T-helper 1 cell treated with Interleukin-12 subunit alpha and Interleukin-12 subunit beta and Interleukin-4 antibody, amounts not matched to agents 30 ng/mL and 1 ng/mL, for 36 hours (primary cell): Measurements from ENCODE around the gene HES7. TPM values are rescaled to one million over a fixed set of nuclear protein-coding genes. Genes with fewer than 3 reads are reported as not detected.

ENCODE experiments used
- intact Hi-C: fragments of 100-400 bp; cut with micrococcal nuclease; formaldehyde crosslinking; loops from one replicate; pipeline ENCODE4 v1.15.1; 2024
- total RNA-seq: library from RNA; stranded (reverse); gene quantifications from 2 replicates; pipeline ENCODE4 v1.2.3, GENCODE V29; 2022

HES7 gene
- total RNA-seq, 1 donor from 2014 or later, result 1.2 TPM

- intact Hi-C loops, result no loop called here
These were observed 20.7 kb upstream of the HES7 start for GRCh38 chr17:8144401-8145231.

DNA sequence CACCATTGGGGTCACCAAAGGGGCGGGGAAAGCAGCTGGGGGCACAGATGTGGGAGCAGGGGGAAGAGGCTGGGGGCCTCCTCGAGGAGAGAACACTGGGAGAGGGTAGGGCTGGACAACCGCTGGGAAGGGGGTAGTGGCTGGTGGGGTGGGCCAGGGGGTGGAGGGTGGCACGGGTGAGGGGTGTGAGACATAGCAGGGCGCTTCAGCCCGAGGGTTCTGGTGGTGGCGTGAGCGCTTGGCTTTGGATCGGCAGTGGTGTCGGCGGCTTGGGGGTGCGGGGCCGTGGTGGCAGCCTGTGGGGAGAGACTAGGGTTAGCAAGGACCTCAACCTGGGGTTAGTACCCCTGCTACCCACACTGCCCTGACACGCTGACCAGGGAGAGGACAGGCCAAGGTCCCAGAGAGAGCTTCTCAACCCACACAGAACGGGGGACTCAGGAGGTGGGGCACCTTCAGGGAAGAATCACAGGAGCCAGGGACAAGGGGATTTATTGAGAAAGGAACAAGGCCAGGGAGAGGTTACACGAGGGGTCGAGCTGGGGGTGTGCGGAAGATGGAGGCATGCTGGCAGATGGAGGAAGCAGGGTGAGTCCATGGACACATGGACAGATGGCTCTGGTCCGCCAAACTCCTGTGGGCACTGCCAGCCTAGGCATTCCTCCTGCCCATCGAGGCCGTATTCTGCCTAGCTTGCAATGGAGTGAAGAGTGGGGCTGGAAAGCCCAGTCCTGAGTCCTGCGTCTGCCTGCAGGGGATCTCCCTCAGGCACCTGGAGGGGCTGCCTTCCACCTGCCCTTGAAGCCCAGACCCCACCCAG lies 19.9 kb upstream of the HES7 start:
- intact Hi-C loops, result no loop called here

DNA sequence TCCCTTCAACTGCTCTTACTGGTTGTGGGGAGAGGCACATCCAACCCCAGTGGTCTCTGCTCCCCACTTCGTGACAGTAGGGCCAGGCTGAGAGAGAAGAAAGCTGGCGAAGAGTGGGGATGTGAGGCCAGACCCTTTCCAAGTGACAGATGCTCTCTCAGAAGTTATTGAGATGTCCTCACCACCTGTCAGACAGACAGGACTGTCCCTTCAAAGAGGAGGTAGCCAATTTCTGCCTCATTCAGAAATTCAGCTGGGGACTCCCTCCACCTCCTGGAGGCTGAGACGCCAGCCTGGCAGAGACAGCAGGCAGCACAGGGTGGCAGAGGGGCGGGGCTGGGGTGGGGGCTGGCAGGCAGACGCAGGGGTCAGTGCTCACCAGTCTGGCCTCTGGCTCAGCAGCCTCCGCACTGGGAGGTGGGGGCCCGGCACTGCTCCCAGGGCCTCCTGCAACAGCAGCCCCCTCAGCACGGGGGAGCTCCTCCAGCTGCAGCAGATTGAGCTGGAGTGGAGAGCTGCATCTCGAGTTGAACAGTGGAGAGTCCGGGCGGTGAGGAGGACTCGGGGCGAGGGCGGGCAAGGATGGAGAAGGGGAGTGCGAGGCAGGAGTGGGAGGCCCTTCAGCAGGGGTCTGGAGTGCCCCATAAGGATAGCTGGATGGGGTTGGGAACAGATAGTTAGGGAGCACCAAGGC lies 19.1 kb upstream of the HES7 start:
- intact Hi-C loops, result no loop called here

GRCh38 chr17:8142158-8142886 lies 18.4 kb upstream of the HES7 start:
- intact Hi-C loops, result no loop called here

DNA sequence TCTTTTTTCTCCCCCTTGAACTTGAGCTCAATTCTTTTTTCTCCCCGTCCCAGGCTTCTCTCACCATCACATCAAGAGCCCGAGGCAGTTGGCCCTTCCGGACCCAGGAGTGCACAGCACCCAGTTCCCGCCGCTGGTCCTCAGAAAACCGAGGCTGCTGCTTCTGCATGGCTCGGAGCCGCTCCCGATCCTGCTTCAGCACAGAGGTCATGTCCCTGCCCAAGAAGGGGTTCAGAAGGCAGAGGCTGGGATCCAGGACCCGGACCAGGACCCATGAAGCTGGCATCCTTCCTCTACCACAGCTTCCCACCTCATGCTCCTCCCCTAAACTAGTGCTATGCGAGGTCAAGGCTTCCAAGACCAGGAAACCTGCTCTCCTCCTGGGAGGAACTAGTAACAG lies 17.8 kb upstream of the HES7 start:
- intact Hi-C loops, result no loop called here

- intact Hi-C loops, result no loop called here
These were observed 17.1 kb upstream of the HES7 start for GRCh38 chr17:8141045-8141444.

GRCh38 chr17:8140065-8141029 lies 16.4 kb upstream of the HES7 start:
- intact Hi-C loops, result no loop called here

GRCh38 chr17:8138672-8139371 lies 14.9 kb upstream of the HES7 start:
- intact Hi-C loops, result loop anchor here (1.0 kb wide), 11 partner anchors 12 to 161 kb away; partner anchors contain the start of genes PFAS and SLC25A35

DNA sequence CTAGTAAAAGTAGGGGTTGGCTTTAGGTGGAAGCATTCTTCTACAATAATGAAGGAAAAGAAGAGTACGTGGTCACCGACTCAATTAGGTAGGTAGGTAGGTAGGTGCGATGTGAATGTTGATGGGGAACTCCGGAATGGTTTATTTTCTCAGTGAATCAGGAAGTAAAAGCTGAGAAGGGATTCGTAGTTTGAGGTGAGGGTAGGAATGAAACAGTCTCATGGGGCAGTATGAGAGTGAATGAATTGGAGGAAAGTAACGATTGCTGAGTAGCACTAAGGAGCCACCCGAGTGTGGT lies 14.4 kb upstream of the HES7 start:
- intact Hi-C loops, result loop anchor here (1.0 kb wide), 7 partner anchors 13 to 162 kb away; no protein-coding TSS in a partner anchor

DNA sequence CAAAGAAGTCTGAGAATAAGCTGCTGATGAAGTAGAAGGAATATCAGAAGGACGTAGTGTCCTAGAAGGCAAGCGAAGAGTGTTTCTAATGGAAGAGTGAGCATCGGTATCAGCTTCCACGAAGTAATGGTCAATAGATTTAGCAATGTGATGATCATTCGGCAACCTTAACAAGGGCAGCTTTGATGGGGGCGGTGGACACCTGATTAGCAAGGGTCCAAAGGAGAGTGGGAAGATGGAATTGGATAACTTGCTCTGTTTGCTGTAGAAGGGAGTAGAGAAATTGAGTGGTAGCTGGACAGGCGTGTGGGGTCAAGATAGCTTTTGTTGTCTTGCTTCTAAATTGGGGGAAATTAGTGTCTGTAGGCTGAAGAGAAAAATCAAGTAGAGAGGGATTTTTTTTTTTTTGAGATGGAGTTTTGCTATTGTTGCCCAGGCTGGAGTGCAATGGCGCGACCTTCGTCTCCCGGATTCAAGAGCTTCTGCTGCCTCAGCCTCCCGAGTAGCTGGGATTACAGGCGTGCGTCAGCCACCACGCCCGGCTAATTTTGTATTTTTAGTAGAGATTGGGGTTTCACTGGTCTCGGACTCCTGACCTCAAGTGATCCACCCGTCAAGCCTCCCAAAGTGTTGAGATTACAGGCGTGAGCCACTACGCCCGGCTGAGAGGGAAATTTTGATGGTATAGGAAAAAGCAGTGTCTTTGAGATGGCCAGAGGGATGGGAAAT lies 13.9 kb upstream of the HES7 start:
- intact Hi-C loops, result loop anchor here (1.0 kb wide), 7 partner anchors 13 to 162 kb away; no protein-coding TSS in a partner anchor

- intact Hi-C loops, result no loop called here
These were observed 10.0 kb upstream of the HES7 start for GRCh38 chr17:8133941-8134340.

DNA sequence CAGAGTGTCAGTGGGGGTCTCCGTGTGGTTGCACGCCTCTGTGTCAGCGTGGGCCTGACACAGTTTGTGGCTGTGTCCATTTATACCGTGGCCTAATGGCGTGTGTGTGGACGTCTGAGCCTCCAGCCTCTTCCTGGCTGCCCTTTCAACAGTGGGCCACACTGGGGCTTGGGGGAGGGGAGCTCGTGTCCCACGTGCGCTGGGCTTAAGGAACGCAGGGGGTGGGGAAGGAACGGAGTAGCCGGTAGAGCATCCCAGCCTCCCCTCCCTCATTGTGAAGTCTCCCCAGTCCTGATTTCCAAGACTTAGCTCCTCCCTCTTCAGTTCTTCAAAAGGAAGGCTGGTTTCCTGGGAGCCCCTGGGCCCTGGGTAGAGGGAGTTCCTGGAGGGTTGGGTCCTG lies 9.5 kb upstream of the HES7 start:
- intact Hi-C loops, result no loop called here

GRCh38 chr17:8131844-8132441 lies 8.0 kb upstream of the HES7 start:
- intact Hi-C loops, result no loop called here

DNA sequence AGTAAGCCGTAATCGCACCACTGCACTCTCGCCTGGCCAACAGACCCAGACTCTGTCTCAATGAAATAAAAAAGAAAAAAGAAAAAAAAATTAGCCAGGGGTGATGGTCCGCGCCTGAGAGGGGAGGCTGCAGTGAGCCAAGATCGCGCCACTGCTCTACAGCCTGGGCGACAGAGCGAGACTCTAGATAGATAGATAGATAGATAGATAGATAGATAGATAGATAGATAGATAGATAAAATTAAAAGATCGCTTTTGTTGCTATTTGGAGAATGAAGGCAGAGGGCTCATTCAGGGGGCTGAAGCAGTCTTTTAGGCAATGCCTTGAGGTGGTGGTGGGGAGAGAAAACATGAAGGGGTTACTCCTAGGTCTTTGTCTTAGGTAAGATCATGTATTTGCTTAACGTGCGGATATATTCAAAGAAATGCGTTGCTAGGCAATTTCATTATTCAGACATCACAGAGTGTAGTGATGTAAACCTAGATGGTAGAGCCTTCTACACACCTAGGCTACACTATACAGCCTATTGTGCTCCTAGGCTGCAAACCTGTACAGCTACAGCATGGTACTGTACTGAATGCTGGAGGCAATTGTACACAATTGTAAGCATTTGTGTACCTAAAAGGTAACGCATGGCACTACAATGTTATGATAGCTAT lies 4.3 kb upstream of the HES7 start:
- intact Hi-C loops, result loop anchor here (10.0 kb wide), 1 partner anchor 617 kb away; the partner anchor contains the start of gene CCDC42

GRCh38 chr17:8126491-8127066 lies 2.7 kb upstream of the HES7 start:
- intact Hi-C loops, result loop anchor here (10.0 kb wide), 1 partner anchor 618 kb away; the partner anchor contains the start of gene CCDC42

GRCh38 chr17:8125947-8126490 lies 2.1 kb upstream of the HES7 start:
- intact Hi-C loops, result loop anchor here (1.0 to 10.0 kb wide), 4 partner anchors 12 to 619 kb away; partner anchors contain the start of genes CCDC42 and RPL26
